Nephron progenitor cell (in vitro differentiated cells): ENCODE results near the gene KIAA1549.

Experiments used
- DNase-seq: peaks from one replicate; pipeline ENCODE4 v3.0.0; 2021
- H3K27ac Mint-ChIP-seq: 2 replicates; pipeline ENCODE4 v1.8.0; 2021; ENCODE audit warnings: mild to moderate bottlenecking, moderate library complexity, mixed read lengths
- H3K27me3 Mint-ChIP-seq: 2 replicates; pipeline ENCODE4 v1.8.0; 2021; ENCODE audit warnings: mild to moderate bottlenecking, low read depth, mixed read lengths; ENCODE audit not compliant: poor library complexity
- H3K36me3 Mint-ChIP-seq: 2 replicates; pipeline ENCODE4 v1.8.0; 2021; ENCODE audit warnings: low read depth, mixed read lengths
- H3K4me1 Mint-ChIP-seq: 2 replicates; pipeline ENCODE4 v1.8.0; 2021; ENCODE audit warnings: mixed read lengths
- H3K4me3 Mint-ChIP-seq: 2 replicates; pipeline ENCODE4 v1.8.0; 2021; ENCODE audit warnings: mild to moderate bottlenecking, moderate library complexity, mixed read lengths
- H3K9me3 Mint-ChIP-seq: 2 replicates; pipeline ENCODE4 v1.8.0; 2021; ENCODE audit warnings: mild to moderate bottlenecking, moderate library complexity, mixed read lengths
- CTCF ChIP-seq: fragments of 200-600 bp; sonication (generic); IDR thresholded peaks from 2 replicates; pipeline ENCODE4 v1.5.0; 2021; ENCODE audit warnings: antibody characterized with exemption

The KIAA1549 gene

GRCh38 chr7:138886501-138886917 lies 94.7 kb downstream of the KIAA1549 start:
- Mint-ChIP-seq H3K27ac (no peak overlapping the region), H3K4me1 (peaks cover 35% of the 10 kb centered on the region)
- DNase-seq, result no peak

DNA sequence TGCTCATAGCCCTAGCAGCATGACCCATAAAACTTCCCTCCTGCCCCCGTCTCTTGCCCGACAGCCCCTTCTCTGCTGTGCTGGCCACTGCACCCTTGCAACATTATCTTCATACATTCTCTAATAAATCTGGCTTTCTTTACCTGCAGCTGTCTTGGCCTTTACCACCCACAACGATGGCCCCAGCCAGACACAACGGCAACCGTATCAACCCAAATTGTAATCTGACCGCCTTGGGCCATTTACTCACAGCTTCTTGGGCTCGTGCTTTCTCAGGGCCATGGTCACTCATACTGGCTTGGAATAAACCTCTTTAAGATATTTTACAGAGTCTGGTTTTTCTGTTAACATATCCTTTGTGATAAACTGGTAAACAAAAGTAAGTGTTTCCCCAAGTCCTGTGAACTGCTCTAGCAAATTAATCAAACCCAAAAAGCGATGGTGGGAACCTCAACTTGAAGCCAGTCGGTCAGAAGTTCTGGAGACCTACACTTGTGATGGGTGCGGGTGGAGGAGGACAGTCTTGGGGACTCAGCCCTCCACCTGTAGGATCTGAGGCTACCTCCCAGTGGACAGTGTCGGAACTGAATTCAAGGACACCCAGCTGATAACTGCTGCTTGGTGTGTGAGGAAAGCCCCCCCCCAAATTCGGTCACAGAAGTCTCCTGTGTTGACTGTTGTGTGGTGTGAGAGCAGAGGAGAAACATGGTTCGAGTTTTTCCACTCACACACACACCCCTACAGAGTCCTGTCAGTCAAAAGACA lies 95.6 kb downstream of the KIAA1549 start:
- H3K27me3 Mint-ChIP-seq, result peaks cover 7% of the 10 kb centered on the region
- no peak for TF ChIP-seq CTCF
- no peak overlapping the region for H3K27ac Mint-ChIP-seq
- peaks cover 59% of the 10 kb centered on the region for H3K36me3 Mint-ChIP-seq
- peaks cover 25% of the 10 kb centered on the region for H3K4me1 Mint-ChIP-seq
- H3K4me3 Mint-ChIP-seq, result no peak overlapping the region
- H3K9me3 Mint-ChIP-seq, result no peaks in the 10 kb centered on the region
- DNase-seq, result no peak

More at GRCh38 chr7:138886501-138886917, 94.7 kb downstream of the KIAA1549 start:
- TF ChIP-seq CTCF, result peak; percentile 32
- Mint-ChIP-seq H3K4me3 (no peak overlapping the region), H3K27me3 (peaks cover 7% of the 10 kb centered on the region), H3K9me3 (no peaks in the 10 kb centered on the region), H3K36me3 (peaks cover 63% of the 10 kb centered on the region)

DNA sequence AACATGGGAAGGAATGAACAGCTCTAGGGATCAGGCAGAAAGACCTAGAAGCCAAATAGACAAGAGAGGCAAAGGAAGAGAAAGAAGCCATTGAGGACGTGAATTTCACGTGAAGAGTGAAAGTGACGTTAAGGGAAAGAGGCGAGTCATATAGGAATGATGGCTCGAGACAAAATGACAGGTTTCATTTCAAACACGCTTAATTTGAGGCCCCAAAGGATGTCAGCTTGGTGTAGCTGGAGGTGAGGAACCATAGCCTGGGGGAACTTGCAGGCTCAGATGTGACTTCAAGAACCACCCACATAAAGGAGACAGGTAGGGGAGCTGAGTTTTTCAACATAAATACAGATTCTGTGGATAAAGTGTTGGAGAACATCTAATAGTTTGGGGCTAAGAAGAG lies 98.9 kb downstream of the KIAA1549 start:
- Mint-ChIP-seq H3K27ac (no peak overlapping the region), H3K9me3 (no peaks in the 10 kb centered on the region), H3K36me3 (peaks cover 57% of the 10 kb centered on the region), H3K4me3 (no peak overlapping the region), H3K4me1 (peaks cover 12% of the 10 kb centered on the region), H3K27me3 (peaks cover 3% of the 10 kb centered on the region)
- DNase-seq, result no peak
- no peak for TF ChIP-seq CTCF

GRCh38 chr7:138881579-138882188 lies 99.5 kb downstream of the KIAA1549 start:
- Mint-ChIP-seq H3K4me3 (no peak overlapping the region), H3K27ac (no peak overlapping the region), H3K4me1 (peaks cover 11% of the 10 kb centered on the region), H3K36me3 (peaks cover 58% of the 10 kb centered on the region), H3K9me3 (no peaks in the 10 kb centered on the region), H3K27me3 (peaks cover 3% of the 10 kb centered on the region)
- DNase-seq, result no peak
- TF ChIP-seq CTCF, result no peak

- Mint-ChIP-seq H3K36me3 (peaks cover 64% of the 10 kb centered on the region), H3K9me3 (no peaks in the 10 kb centered on the region), H3K4me1 (peaks cover 11% of the 10 kb centered on the region), H3K27ac (no peak overlapping the region), H3K4me3 (no peak overlapping the region), H3K27me3 (peaks cover 3% of the 10 kb centered on the region)
- TF ChIP-seq CTCF, result no peak
- no peak for DNase-seq
Observed at GRCh38 chr7:138880881-138881578, 100.2 kb downstream of the KIAA1549 start.
